Spleen (tissue), 11 donors: Measurements from ENCODE around the gene CYYR1. TPM values are rescaled to one million over a fixed set of nuclear protein-coding genes. Genes with fewer than 3 reads are reported as not detected.

Experiments used
- DNase-seq: peaks from one replicate; pipeline ENCODE4 v3.0.0-alpha.2; 2020
- H3K27ac ChIP-seq, 8 donors: fragments of 200-600 bp; sonication (generic) in 7 of 8; 1 replicate in 4 of 8; 2 replicates in 4 of 8; pipeline versions ENCODE4 v1.5.0 to v1.8.0; 2016 to 2021; ENCODE audit warnings: inconsistent platforms in 4 of 8, mild to moderate bottlenecking in 4 of 8, moderate library complexity in 1 of 8
- H3K27me3 ChIP-seq, 7 donors: fragments of 200-600 bp; sonication (generic) in 6 of 7; replicated peaks in 1 of 7; 1 replicate in 4 of 7; 2 replicates in 3 of 7; pipeline versions ENCODE4 v1.5.0 to v1.8.0; 2016 to 2021; ENCODE audit warnings: inconsistent platforms in 3 of 7, mild to moderate bottlenecking in 1 of 7
- H3K36me3 ChIP-seq, 6 donors: fragments of 200-600 bp; sonication (generic) in 5 of 6; 1 replicate in 4 of 6; 2 replicates in 2 of 6; pipeline versions ENCODE4 v1.5.0 to v1.8.0; 2016 to 2021; ENCODE audit warnings: inconsistent platforms in 2 of 6
- H3K4me1 ChIP-seq, 6 donors: fragments of 200-600 bp; sonication (generic) in 5 of 6; 1 replicate in 3 of 6; 2 replicates in 3 of 6; pipeline versions ENCODE4 v1.5.0 to v1.8.0; 2016 to 2021; ENCODE audit warnings: inconsistent platforms in 3 of 6
- H3K4me3 ChIP-seq, 8 donors: fragments of 200-600 bp; sonication (generic) in 7 of 8; 1 replicate in 4 of 8; 2 replicates in 4 of 8; pipeline versions ENCODE4 v1.5.0 to v1.8.0; 2016 to 2021; ENCODE audit warnings: inconsistent platforms in 4 of 8, mild to moderate bottlenecking in 4 of 8, moderate library complexity in 2 of 8
- H3K9me3 ChIP-seq, 8 donors: fragments of 200-600 bp; sonication (generic) in 7 of 8; 1 replicate in 4 of 8; 2 replicates in 4 of 8; pipeline versions ENCODE4 v1.5.0 to v1.8.0; 2016 to 2021; ENCODE audit warnings: inconsistent platforms in 4 of 8
- CTCF ChIP-seq, 11 experiments: fragments of 200-600 bp in 7 of 11; fragments of 450-650 bp in 4 of 11; sonication (generic) in 4 of 11; IDR thresholded peaks in 8 of 11; conservative IDR thresholded peaks in 3 of 11; 1 replicate in 7 of 11; 2 replicates in 4 of 11; pipeline versions ENCODE4 v1.4.0 to v1.8.0; 2016 to 2021; ENCODE audit warnings: antibody characterized with exemption in 11 of 11, inconsistent platforms in 4 of 11, mild to moderate bottlenecking in 1 of 11
- POLR2A ChIP-seq, 3 donors: fragments of 450-650 bp; IDR thresholded peaks; one replicate each; pipeline ENCODE4 v1.5.1; 2017; ENCODE audit warnings: antibody characterized with exemption in 3 of 3, mild to moderate bottlenecking in 1 of 3
- POLR2AphosphoS5 ChIP-seq, 3 donors: sonication (generic); formaldehyde crosslinking; IDR thresholded peaks; one replicate each; pipeline ENCODE4 v1.5.1; 2017; ENCODE audit warnings: antibody characterized with exemption in 3 of 3
- WGBS, 5 donors: extraction: QIAGEN DNeasy Blood & Tissue Kit in 3 of 5; methylation state at CpG; one replicate each; pipeline versions ENCODE4 v1.1.5 to v1.1.7; 2013 to 2018; 5-methylcytosine and 5-hydroxymethylcytosine counted together
- intact Hi-C: fragments of 100-400 bp; cut with DNase I; formaldehyde crosslinking; loops from one replicate; pipeline ENCODE4 v1.15.0; 2023; ENCODE audit warnings: low total_unique reads
- polyA plus RNA-seq, 3 donors: library from polyadenylated mRNA; stranded (reverse); fragments of 200-250 nt; gene quantifications; one replicate each; pipeline ENCODE4 v1.2.1, GENCODE V29; 2013
- total RNA-seq, 7 donors: library from RNA; depleted of rRNA in 3 of 7; stranded (reverse); fragments of >200 nt in 3 of 7; fragmentation: NEBNext Ultra II Directional in 4 of 7; extraction: Animal tissue kit (Norgen Biotek cat#: 25700) in 4 of 7; gene quantifications; one replicate each; pipeline versions ENCODE4 v1.1.0 to v1.2.1, GENCODE V29; 2016 to 2021
- donor health status: healthy with polysubstance abuse.
- donor health status: DM: no; HTN: no; CAD: no; lungs with moderate emphysema.
- donor health status: DM: no; HTN: no; CAD: no.
- donor health status: Bipolar disorder and iron deficiency.
- donor health status: healthy.
- donor health status: DM: no; HTN: no; CAD: no.
- donor health status: DM: yes; HTN: yes; CAD: no.

The CYYR1 gene
- total and polyA plus RNA-seq, 10 donors = 9.5 to 86.9 (median 50.7) TPM

- TF ChIP-seq POLR2AphosphoS5 (IDR thresholded peaks at IDR 0.05) (no peak), POLR2A (IDR thresholded peaks at IDR 0.05) (no peak), CTCF (IDR thresholded peaks at IDR 0.05 in 8 of 11, conservative IDR thresholded peaks at IDR 0.05 in 3 of 11) (no peak)
- Histone ChIP-seq H3K4me3 (no peak overlapping the region), H3K36me3 (no peaks in the 10 kb centered on the region), H3K27me3 (no peaks in the 10 kb centered on the region), H3K4me1 (peaks cover 0 to 9% (median 0%) of the 10 kb centered on the region in 6 donors), H3K9me3 (peaks cover 0 to 5% (median 0%) of the 10 kb centered on the region in 8 donors), H3K27ac (peak overlapping the region in 1 of 8 donors; percentile 15)
- intact Hi-C loops = no loop called here
- no peak for DNase-seq
- WGBS, 5 donors = 50 to 75% (median 64%) methylated on average over 2 of the region's 2 CpGs
Observed at GRCh38 chr21:26539566-26539965, 33.5 kb downstream of the CYYR1 start.

DNA sequence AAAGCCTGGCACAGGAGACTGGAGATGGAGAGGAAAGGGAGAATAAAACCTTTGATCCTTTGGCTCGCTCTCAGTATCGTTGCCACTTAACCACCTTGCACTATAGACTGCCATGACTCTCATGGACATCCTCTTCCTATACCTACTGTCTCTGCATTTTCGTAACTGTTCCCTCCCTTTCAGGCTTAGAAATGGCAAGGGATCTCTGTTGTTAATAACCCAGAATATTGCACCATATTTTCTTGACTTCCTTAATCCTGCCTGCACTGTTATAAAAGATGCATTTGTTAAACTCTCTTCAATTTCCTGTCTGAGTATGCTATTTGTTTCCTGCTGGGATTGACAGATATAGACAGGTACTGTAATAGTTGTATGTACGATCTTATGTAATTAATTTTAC, 38.6 kb downstream of the CYYR1 start:
- Histone ChIP-seq H3K27ac (no peak overlapping the region), H3K9me3 (peaks cover 0 to 8% (median 0%) of the 10 kb centered on the region in 8 donors), H3K27me3 (no peaks in the 10 kb centered on the region), H3K4me1 (peaks cover 0 to 3% (median 0%) of the 10 kb centered on the region in 6 donors), H3K4me3 (no peak overlapping the region), H3K36me3 (no peaks in the 10 kb centered on the region)
- intact Hi-C loops = no loop called here
- TF ChIP-seq CTCF (IDR thresholded peaks at IDR 0.05 in 8 of 11, conservative IDR thresholded peaks at IDR 0.05 in 3 of 11) (no peak), POLR2AphosphoS5 (IDR thresholded peaks at IDR 0.05) (no peak), POLR2A (IDR thresholded peaks at IDR 0.05) (no peak)
- 46 to 79% (median 66%) methylated on average over 4 of the region's 4 CpGs for WGBS, 5 donors
- DNase-seq = no peak

DNA sequence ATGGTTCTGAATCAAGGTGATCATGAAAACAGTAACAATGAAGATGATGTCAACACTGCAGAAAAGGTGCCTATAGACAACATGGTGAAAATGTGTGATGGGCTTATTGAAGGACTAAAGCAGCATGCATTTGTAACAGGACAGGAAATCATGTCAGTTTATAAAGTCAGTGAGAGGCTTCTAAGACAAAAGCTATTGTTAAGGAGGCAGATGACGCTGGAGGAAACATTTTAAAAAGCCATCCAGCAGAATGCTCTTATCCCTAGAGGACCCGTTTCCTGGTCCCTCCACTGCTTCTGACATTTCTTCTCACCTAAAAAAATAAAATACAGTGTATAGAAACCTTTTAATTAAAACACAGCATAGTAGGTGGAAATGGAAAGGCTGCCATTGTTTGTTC, 40.9 kb downstream of the CYYR1 start:
- Histone ChIP-seq H3K27me3 (no peaks in the 10 kb centered on the region), H3K36me3 (no peaks in the 10 kb centered on the region), H3K4me1 (no peaks in the 10 kb centered on the region), H3K9me3 (peaks cover 0 to 8% (median 0%) of the 10 kb centered on the region in 8 donors), H3K27ac (no peak overlapping the region), H3K4me3 (no peak overlapping the region)
- DNase-seq = no peak
- intact Hi-C loops = no loop called here
- WGBS, 5 donors = 20 to 60% (median 50%) methylated on average over 2 of the region's 2 CpGs
- no peak for TF ChIP-seq CTCF (IDR thresholded peaks at IDR 0.05 in 8 of 11, conservative IDR thresholded peaks at IDR 0.05 in 3 of 11)
- TF ChIP-seq POLR2A (IDR thresholded peaks at IDR 0.05) = no peak
- TF ChIP-seq POLR2AphosphoS5 (IDR thresholded peaks at IDR 0.05) = no peak

DNA sequence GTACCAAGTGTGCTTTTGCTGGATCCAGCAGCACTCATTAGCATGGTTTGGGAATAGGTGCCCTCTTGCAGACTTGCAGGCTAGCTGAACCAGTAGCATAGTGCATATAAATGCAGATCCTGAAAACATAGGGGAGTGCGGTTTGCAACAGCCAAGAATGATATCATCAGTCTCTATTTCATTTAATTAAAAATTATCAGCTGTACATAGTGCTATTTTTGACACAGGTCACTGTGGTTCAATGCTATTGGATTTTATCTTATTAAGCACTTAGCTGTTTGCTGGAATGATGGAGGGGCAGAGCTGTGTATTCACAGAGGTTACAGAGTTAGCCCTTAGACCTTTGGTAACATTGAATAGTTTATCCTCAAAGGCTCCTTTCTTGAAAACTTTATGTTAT, 43.6 kb downstream of the CYYR1 start:
- Histone ChIP-seq H3K4me1 (no peaks in the 10 kb centered on the region), H3K36me3 (no peaks in the 10 kb centered on the region), H3K27me3 (no peaks in the 10 kb centered on the region), H3K4me3 (no peak overlapping the region), H3K27ac (no peak overlapping the region), H3K9me3 (peaks cover 0 to 8% (median 0%) of the 10 kb centered on the region in 8 donors)
- whole genome bisulfite sequencing, 5 donors = 40 to 75% (median 62%) methylated on average over 1 of the region's 1 CpG
- DNase-seq = no peak
- intact Hi-C loops = no loop called here
- TF ChIP-seq CTCF (IDR thresholded peaks at IDR 0.05 in 8 of 11, conservative IDR thresholded peaks at IDR 0.05 in 3 of 11) (no peak), POLR2A (IDR thresholded peaks at IDR 0.05) (no peak), POLR2AphosphoS5 (IDR thresholded peaks at IDR 0.05) (no peak)
